Activated CD4-positive, alpha-beta T cell treated with anti-CD3 and anti-CD28 coated beads, Interleukin-2, amount 10 ng/mL, durations not matched to agents 7 days and 5 days (primary cell): ENCODE results near the gene GUSB. TPM values are rescaled to one million over a fixed set of nuclear protein-coding genes. Genes with fewer than 3 reads are reported as not detected.
A peak's percentile ranks its signal among the peaks of the same experiment; 100 is the strongest.
"Not testable (repeated sequence)": the region's sequence is repeated elsewhere in the genome, so short reads cannot be mapped to it uniquely, and the experiment has no call there.

Source experiments
- CTCF ChIA-PET: fragments of 350-600 bp; sonication (Branson Sonifier 250); formaldehyde crosslinking; loops from one replicate; lab custom pipeline; 2021; ENCODE audit warnings: antibody characterized with exemption; lab: Charles Lee
- POLR2A ChIA-PET: fragments of 350-600 bp; sonication (Branson Sonifier 250); formaldehyde crosslinking; loops from one replicate; lab custom pipeline; 2021; ENCODE audit warnings: antibody characterized with exemption; lab: Charles Lee
- DNase-seq: peaks from one replicate; pipeline ENCODE4 v3.0.0-alpha.2; 2020
- H3K27ac Mint-ChIP-seq: one replicate; pipeline ENCODE4 v1.8.0; 2021; ENCODE audit warnings: mild to moderate bottlenecking, moderate library complexity, mixed read lengths
- H3K27me3 Mint-ChIP-seq: one replicate; pipeline ENCODE4 v1.8.0; 2021; ENCODE audit warnings: mixed read lengths
- H3K36me3 Mint-ChIP-seq: one replicate; pipeline ENCODE4 v1.8.0; 2021; ENCODE audit warnings: low read depth, mixed read lengths
- H3K4me1 Mint-ChIP-seq: one replicate; pipeline ENCODE4 v1.8.0; 2021; ENCODE audit warnings: mixed read lengths
- H3K4me3 Mint-ChIP-seq: one replicate; pipeline ENCODE4 v1.8.0; 2021; ENCODE audit warnings: mild to moderate bottlenecking, moderate library complexity, mixed read lengths
- H3K9me3 Mint-ChIP-seq: one replicate; pipeline ENCODE4 v1.8.0; 2021; ENCODE audit warnings: mixed read lengths
- total RNA-seq, 2 experiments: library from RNA; stranded (reverse); gene quantifications; one replicate each; pipeline ENCODE4 v1.2.3, GENCODE V29; 2021

Gene GUSB
- total RNA-seq, 2 experiments from 2014 or later, result 63.3 to 66.2 TPM

DNA sequence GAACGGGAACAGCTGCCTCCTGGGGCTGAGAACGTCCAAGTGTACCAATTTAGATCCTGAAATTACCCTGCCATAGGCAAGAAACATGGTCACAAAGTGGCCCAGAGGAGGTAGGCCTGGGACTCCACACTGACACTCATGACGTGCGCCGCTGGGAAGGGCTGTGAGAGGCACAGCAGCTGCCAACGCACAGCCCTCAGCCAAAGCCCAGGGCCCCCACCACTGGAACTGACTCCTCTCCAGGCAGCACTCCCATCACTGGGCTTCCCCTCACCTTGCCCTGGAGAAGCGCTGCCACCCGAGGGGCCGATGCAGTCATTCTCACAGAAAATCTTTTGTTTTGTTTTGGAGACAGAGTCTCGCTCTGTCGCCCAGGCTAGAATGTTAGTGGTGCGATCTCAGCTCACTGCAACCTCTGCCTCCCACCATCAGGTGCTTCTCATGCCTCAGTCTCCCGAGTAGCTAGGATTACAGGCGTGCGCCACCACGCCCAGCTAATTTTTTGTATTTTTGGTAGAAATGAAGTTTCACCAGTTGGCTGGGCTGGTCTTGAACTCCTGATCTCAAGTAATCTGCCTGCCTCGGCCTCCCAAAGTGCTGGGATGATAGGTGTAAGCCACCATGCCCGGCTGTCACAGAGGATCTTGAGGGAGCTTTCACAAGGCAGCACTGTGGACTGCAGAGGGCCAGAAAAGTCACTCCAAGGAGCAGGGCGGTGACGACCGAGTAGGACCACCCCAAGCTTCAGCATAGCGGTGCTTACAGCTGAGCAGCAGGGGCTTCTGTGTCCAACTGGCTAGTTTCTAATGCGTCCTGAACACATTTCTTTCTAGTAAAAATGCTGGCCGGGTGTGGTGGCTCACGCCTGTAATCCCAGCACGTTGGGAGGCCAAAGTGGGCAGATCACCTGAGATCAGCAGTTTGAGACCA is 13.5 kb downstream of the GUSB start:
- POLR2A ChIA-PET, result no interaction called here
- no peak overlapping the region for H3K4me3 Mint-ChIP-seq
- no peaks in the 10 kb centered on the region for H3K4me1 Mint-ChIP-seq
- H3K27me3 Mint-ChIP-seq, result no peaks in the 10 kb centered on the region
- CTCF ChIA-PET, result interaction anchor here (1.1 kb wide), 1 partner anchor 21 kb away, joined by 3 read pairs; no protein-coding TSS in a partner anchor
- peaks cover 54% of the 10 kb centered on the region for H3K36me3 Mint-ChIP-seq
- no peak overlapping the region for H3K27ac Mint-ChIP-seq
- no peaks in the 10 kb centered on the region for H3K9me3 Mint-ChIP-seq
- no peak for DNase-seq

- CTCF ChIA-PET, result no interaction called here
- no peak for DNase-seq
- H3K4me1 Mint-ChIP-seq, result no peaks in the 10 kb centered on the region
- H3K4me3 Mint-ChIP-seq, result no peak overlapping the region
- peaks cover 56% of the 10 kb centered on the region for H3K36me3 Mint-ChIP-seq
- H3K9me3 Mint-ChIP-seq, result no peaks in the 10 kb centered on the region
- no peaks in the 10 kb centered on the region for H3K27me3 Mint-ChIP-seq
- POLR2A ChIA-PET, result no interaction called here
- H3K27ac Mint-ChIP-seq, result peak overlapping the region; percentile 16
Observed at GRCh38 chr7:65967361-65968155, 14.5 kb downstream of the GUSB start.

- no peaks in the 10 kb centered on the region for H3K4me1 Mint-ChIP-seq
- ChIA-PET POLR2A (no interaction called here), CTCF (interaction anchor here (0.6 to 1.3 kb wide), 4 partner anchors 8 to 579 kb away, joined by 3 read pairs; no protein-coding TSS in a partner anchor)
- no peak for DNase-seq
- H3K27ac Mint-ChIP-seq, result no peak overlapping the region
- no peaks in the 10 kb centered on the region for H3K27me3 Mint-ChIP-seq
- no peaks in the 10 kb centered on the region for H3K9me3 Mint-ChIP-seq
- H3K4me3 Mint-ChIP-seq, result no peak overlapping the region
- H3K36me3 Mint-ChIP-seq, result peaks cover 48% of the 10 kb centered on the region
Observed at GRCh38 chr7:65966146-65966545, 15.9 kb downstream of the GUSB start.

DNA sequence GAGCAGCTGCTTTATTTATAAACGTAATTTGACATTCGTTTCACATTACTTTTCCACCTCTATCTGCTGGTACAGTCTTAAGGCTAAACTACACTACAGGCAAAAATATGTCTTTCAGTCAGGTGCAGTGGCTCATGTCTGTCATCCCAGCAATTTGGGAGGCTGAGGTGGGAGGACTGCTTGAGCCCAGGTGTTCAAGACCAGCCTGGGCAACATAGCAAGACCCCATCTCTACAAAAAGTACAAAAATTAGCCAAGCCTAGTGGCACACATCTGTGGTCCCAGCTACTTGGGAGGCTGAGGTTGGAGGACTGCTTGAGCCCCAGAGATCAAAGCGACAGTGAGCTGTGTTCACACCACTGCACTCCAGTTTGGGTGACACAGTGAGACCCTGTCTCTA is 17.3 kb downstream of the GUSB start:
- CTCF ChIA-PET, H3K9me3 Mint-ChIP-seq, H3K27me3 Mint-ChIP-seq, H3K4me1 Mint-ChIP-seq, H3K27ac Mint-ChIP-seq, H3K4me3 Mint-ChIP-seq, DNase-seq: not testable (repeated sequence)
- peaks cover 51% of the 10 kb centered on the region for H3K36me3 Mint-ChIP-seq
- POLR2A ChIA-PET, result interaction anchor here (0.6 kb wide), 1 partner anchor 144 kb away, joined by 3 read pairs; no protein-coding TSS in a partner anchor

DNA sequence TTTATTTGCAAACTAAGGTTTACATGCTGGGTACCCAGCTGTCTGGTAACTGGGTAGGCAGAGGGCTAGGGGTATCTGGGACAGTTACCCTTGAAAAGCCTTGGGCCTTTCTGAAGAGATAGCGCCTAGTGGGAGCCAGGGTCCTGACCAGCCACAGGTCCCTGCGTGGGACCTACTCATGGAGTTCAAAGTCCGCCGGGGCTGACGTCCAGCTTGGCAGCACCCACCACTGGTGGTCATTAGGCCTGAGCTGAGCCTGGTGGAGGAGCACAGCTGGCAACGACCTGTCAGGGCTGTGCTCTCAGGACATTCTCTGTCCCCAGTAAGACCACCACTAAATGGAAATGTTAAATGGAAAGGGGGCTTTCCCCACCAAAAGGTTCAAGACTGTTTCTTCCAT is 20.0 kb downstream of the GUSB start:
- DNase-seq, result no peak
- no peaks in the 10 kb centered on the region for H3K9me3 Mint-ChIP-seq
- no peak overlapping the region for H3K4me3 Mint-ChIP-seq
- peaks cover 47% of the 10 kb centered on the region for H3K36me3 Mint-ChIP-seq
- no peaks in the 10 kb centered on the region for H3K27me3 Mint-ChIP-seq
- H3K4me1 Mint-ChIP-seq, result no peaks in the 10 kb centered on the region
- ChIA-PET POLR2A (interaction anchor here (0.7 kb wide), 1 partner anchor 1208 kb away, joined by 4 read pairs; no protein-coding TSS in a partner anchor), CTCF (interaction anchor here (0.6 to 1.3 kb wide), 3 partner anchors 11 to 420 kb away, joined by 3 read pairs; no protein-coding TSS in a partner anchor)
- H3K27ac Mint-ChIP-seq, result no peak overlapping the region

DNA sequence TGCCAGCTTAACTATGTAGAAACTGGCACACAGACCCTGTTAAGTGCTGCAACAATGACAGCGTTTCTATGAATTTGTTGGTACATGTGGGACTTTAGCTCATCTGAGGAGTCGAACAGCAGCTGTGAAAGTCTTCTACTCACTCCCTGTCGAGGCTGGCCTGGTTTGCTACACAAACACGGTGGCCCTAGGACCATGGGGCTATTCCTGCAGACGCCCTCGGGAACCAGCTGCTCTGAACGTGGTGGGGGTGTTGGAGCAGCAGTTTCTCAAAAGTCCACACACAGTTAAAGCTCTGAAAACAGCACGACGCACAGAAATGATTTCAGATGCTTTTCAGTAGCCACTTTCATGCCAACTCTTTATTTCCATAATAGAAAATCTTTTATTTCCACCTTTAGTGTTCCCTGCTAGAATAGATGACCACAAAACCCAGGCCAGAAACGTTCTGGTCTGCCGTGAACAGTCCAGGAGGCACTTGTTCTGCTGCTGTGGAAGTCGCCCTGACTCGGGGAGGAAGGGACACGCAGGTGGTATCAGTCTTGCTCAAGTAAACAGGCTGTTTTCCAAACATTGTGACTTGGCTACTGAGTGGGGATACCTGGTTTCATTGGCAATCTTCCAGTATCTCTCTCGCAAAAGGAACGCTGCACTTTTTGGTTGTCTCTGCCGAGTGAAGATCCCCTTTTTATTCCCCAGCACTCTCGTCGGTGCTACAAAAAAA is 21.5 kb downstream of the GUSB start:
- H3K4me3 Mint-ChIP-seq, result no peak overlapping the region
- H3K4me1 Mint-ChIP-seq, result no peaks in the 10 kb centered on the region
- H3K27me3 Mint-ChIP-seq, result no peaks in the 10 kb centered on the region
- H3K9me3 Mint-ChIP-seq, result no peaks in the 10 kb centered on the region
- CTCF ChIA-PET, result interaction anchor here (0.7 kb wide), 1 partner anchor 40 kb away, joined by 3 read pairs; no protein-coding TSS in a partner anchor
- no peak overlapping the region for H3K27ac Mint-ChIP-seq
- DNase-seq, result no peak
- H3K36me3 Mint-ChIP-seq, result peaks cover 38% of the 10 kb centered on the region
- POLR2A ChIA-PET, result no interaction called here

GRCh38 chr7:65955718-65956117 is 26.3 kb downstream of the GUSB start:
- POLR2A ChIA-PET, result no interaction called here
- CTCF ChIA-PET, result no interaction called here
- no peaks in the 10 kb centered on the region for H3K27me3 Mint-ChIP-seq
- peaks cover 26% of the 10 kb centered on the region for H3K36me3 Mint-ChIP-seq
- no peaks in the 10 kb centered on the region for H3K4me1 Mint-ChIP-seq
- no peak overlapping the region for H3K4me3 Mint-ChIP-seq
- no peak overlapping the region for H3K27ac Mint-ChIP-seq
- H3K9me3 Mint-ChIP-seq, result no peaks in the 10 kb centered on the region
- DNase-seq, result no peak

DNA sequence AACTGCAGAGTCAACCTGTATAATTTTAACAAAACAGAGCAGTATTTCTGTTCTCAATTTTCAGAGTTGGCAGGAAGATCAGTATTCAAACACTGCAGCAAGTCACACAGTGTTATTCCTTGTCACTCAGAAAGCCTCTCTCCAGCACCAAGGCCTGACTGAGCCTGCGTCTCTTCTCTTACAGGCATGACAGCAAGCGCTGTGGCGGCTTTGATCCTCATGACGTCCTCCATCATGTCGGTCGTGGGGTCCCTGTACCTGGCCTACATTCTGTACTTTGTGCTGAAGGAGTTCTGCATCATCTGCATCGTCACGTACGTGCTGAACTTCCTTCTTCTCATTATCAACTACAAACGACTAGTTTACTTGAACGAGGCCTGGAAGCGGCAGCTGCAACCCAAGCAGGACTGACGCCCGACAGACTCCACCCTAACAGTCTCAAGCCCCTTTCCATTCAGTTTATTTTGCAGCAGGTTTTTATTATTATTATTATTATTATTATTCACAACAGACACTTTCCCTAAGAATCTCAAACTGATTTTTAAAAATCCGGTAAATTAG is 28.0 kb downstream of the GUSB start:
- no peaks in the 10 kb centered on the region for H3K27me3 Mint-ChIP-seq
- CTCF ChIA-PET, result no interaction called here

GRCh38 chr7:65953001-65953720 is 28.9 kb downstream of the GUSB start:
- CTCF ChIA-PET, result no interaction called here
- peaks cover 6% of the 10 kb centered on the region for H3K36me3 Mint-ChIP-seq
- DNase-seq, result no peak
- no peak overlapping the region for H3K4me3 Mint-ChIP-seq
- POLR2A ChIA-PET, result no interaction called here
- H3K9me3 Mint-ChIP-seq, result no peaks in the 10 kb centered on the region
- H3K27me3 Mint-ChIP-seq, result no peaks in the 10 kb centered on the region
- H3K4me1 Mint-ChIP-seq, result no peaks in the 10 kb centered on the region
- H3K27ac Mint-ChIP-seq, result no peak overlapping the region

More for the DNA sequence above, 28.0 kb downstream of the GUSB start:
- Mint-ChIP-seq H3K4me1 (no peaks in the 10 kb centered on the region), H3K36me3 (peaks cover 10% of the 10 kb centered on the region), H3K4me3 (no peak overlapping the region), H3K27ac (no peak overlapping the region), H3K9me3 (no peaks in the 10 kb centered on the region)
- DNase-seq, result no peak
- POLR2A ChIA-PET, result no interaction called here

DNA sequence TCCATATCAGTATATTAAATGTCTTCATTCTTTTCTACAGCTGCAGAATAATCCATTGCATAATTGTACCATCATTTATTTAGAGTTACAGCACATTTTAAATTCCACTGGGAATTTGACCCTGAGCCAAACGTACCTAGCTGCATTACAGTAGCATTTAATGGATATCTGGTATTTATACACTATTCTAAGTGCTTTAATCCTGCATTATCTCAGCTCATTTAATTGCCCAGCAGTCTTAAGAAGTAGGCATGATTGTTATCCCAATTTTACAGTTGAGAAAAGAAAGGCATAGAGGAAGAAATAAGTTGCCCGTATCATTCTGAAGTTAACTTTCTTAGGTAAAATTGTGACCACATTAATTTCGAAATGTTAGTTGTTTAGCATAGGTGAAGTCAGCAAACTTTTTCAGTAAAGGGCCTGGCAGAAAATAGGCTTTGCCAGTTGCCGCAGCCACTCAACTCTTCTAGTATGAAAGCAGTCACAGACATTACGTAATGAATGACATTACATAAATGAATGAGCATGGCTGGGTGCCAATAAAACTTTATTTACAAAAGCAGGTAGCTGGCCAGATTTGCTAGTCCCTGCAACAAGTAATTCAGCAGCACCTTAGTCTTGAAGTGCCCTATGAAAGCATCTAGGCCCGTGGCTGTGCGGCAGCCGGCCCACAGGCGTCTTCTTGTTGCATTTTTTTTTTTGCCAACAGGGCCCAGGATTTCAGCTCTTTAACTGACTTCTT is 30.0 kb downstream of the GUSB start:
- no peak for DNase-seq
- no peaks in the 10 kb centered on the region for H3K9me3 Mint-ChIP-seq
- no peaks in the 10 kb centered on the region for H3K27me3 Mint-ChIP-seq
- CTCF ChIA-PET, result interaction anchor here (0.5 to 0.9 kb wide), 4 partner anchors 10 to 35 kb away, joined by 3 to 5 read pairs (median 3); no protein-coding TSS in a partner anchor
- H3K4me3 Mint-ChIP-seq, result no peak overlapping the region
- H3K36me3 Mint-ChIP-seq, result peaks cover 5% of the 10 kb centered on the region
- POLR2A ChIA-PET, result interaction anchor here (0.5 kb wide), 1 partner anchor 805 kb away, joined by 3 read pairs; no protein-coding TSS in a partner anchor
- no peak overlapping the region for H3K27ac Mint-ChIP-seq
- H3K4me1 Mint-ChIP-seq, result no peaks in the 10 kb centered on the region

- CTCF ChIA-PET, result no interaction called here
- peaks cover 1% of the 10 kb centered on the region for H3K4me1 Mint-ChIP-seq
Observed at GRCh38 chr7:65946904-65947303, 35.1 kb downstream of the GUSB start.

More at GRCh38 chr7:65946904-65947303, 35.1 kb downstream of the GUSB start:
- Mint-ChIP-seq H3K9me3 (no peaks in the 10 kb centered on the region), H3K4me3 (no peak overlapping the region), H3K36me3 (no peaks in the 10 kb centered on the region), H3K27ac (no peak overlapping the region), H3K27me3 (no peaks in the 10 kb centered on the region)
- peak; percentile 13 for DNase-seq
- POLR2A ChIA-PET, result no interaction called here
